Neural progenitor cell (in vitro differentiated cells): ENCODE measurements around the gene CCDC88B. TPM values are rescaled to one million over a fixed set of nuclear protein-coding genes. Genes with fewer than 3 reads are reported as not detected.
"Not testable (repeated sequence)": the region's sequence is repeated elsewhere in the genome, so short reads cannot be mapped to it uniquely, and the experiment has no call there.

ENCODE experiments used
- DNase-seq: peaks from one replicate; pipeline ENCODE4 v3.0.0-alpha.2; 2016; ENCODE audit warnings: low spot score
- H2AFZ ChIP-seq: fragments of 200-600 bp; sonication (generic); replicated peaks from 2 replicates; pipeline ENCODE4 v1.6.1; 2016; ENCODE audit warnings: antibody characterized with exemption
- H3F3A ChIP-seq: fragments of 200-600 bp; sonication (generic); 2 replicates; pipeline ENCODE4 v1.6.1; 2016; ENCODE audit warnings: antibody characterized with exemption, low read depth
- H3K27ac ChIP-seq: fragments of 200-600 bp; sonication (generic); 2 replicates; pipeline ENCODE4 v1.5.1; 2016; ENCODE audit warnings: mild to moderate bottlenecking
- H3K27me3 ChIP-seq: fragments of 200-600 bp; sonication (generic); 2 replicates; pipeline ENCODE4 v1.6.1; 2016; ENCODE audit warnings: mild to moderate bottlenecking, moderate library complexity
- H3K36me3 ChIP-seq: fragments of 200-600 bp; sonication (generic); 2 replicates; pipeline ENCODE4 v1.5.1; 2016
- H3K4me1 ChIP-seq: fragments of 200-600 bp; sonication (generic); 2 replicates; pipeline ENCODE4 v1.6.1; 2016; ENCODE audit warnings: mixed run types
- H3K4me2 ChIP-seq: fragments of 200-600 bp; sonication (generic); 2 replicates; pipeline ENCODE4 v1.6.1; 2016
- H3K4me3 ChIP-seq: fragments of 200-600 bp; sonication (generic); 2 replicates; pipeline ENCODE4 v1.5.1; 2016
- H3K79me2 ChIP-seq: fragments of 200-600 bp; sonication (generic); 2 replicates; pipeline ENCODE4 v1.6.1; 2016; ENCODE audit warnings: low read depth
- H3K9ac ChIP-seq: fragments of 200-600 bp; sonication (generic); 2 replicates; pipeline ENCODE4 v1.6.1; 2016
- H3K9me3 ChIP-seq: fragments of 200-600 bp; sonication (generic); 2 replicates; pipeline ENCODE4 v1.5.1; 2016; ENCODE audit warnings: low read depth
- H4K20me1 ChIP-seq: fragments of 200-600 bp; sonication (generic); 2 replicates; pipeline ENCODE4 v1.6.1; 2016; ENCODE audit warnings: low read depth
- H3K27ac Mint-ChIP-seq: 3 replicates; pipeline ENCODE4 v1.8.0; 2021; ENCODE audit warnings: mixed read lengths
- H3K27me3 Mint-ChIP-seq: 2 replicates; pipeline ENCODE4 v1.8.0; 2022; ENCODE audit warnings: low read depth, mild to moderate bottlenecking, inconsistent platforms, moderate library complexity, mixed read lengths; ENCODE audit not compliant: insufficient read depth
- H3K36me3 Mint-ChIP-seq: 3 replicates; pipeline ENCODE4 v1.8.0; 2021; ENCODE audit warnings: mixed read lengths
- H3K4me1 Mint-ChIP-seq: 3 replicates; pipeline ENCODE4 v1.8.0; 2021; ENCODE audit warnings: mixed read lengths
- H3K4me3 Mint-ChIP-seq: 3 replicates; pipeline ENCODE4 v1.8.0; 2021; ENCODE audit warnings: mild to moderate bottlenecking, moderate library complexity, mixed read lengths
- H3K9me3 Mint-ChIP-seq: 3 replicates; pipeline ENCODE4 v1.8.0; 2020; ENCODE audit warnings: mixed read lengths
- EZH2 ChIP-seq: fragments of 200-600 bp; sonication (generic); IDR thresholded peaks from 2 replicates; pipeline ENCODE4 v1.6.1; 2017; ENCODE audit warnings: antibody characterized with exemption, mild to moderate bottlenecking, moderate library complexity
- EZH2phosphoT487 ChIP-seq: fragments of 200-600 bp; sonication (generic); IDR thresholded peaks from 2 replicates; pipeline ENCODE4 v1.6.1; 2017; ENCODE audit warnings: antibody characterized with exemption
- total RNA-seq: library from RNA; depleted of rRNA; stranded (reverse); fragments of >200 nt; gene quantifications from 2 replicates; pipeline ENCODE4 v1.2.3, GENCODE V29; 2015; ENCODE audit warnings: low replicate concordance
- TF ChIP-seq, protein P1 (sequence below): fragments of 200-600 bp; sonication (generic); IDR thresholded peaks from 2 replicates; pipeline ENCODE4 v1.5.1; 2017; ENCODE audit warnings: antibody characterized with exemption, mild to moderate bottlenecking

CCDC88B gene
- total RNA-seq, 1 donor from 2014 or later: 0.62 TPM

DNA sequence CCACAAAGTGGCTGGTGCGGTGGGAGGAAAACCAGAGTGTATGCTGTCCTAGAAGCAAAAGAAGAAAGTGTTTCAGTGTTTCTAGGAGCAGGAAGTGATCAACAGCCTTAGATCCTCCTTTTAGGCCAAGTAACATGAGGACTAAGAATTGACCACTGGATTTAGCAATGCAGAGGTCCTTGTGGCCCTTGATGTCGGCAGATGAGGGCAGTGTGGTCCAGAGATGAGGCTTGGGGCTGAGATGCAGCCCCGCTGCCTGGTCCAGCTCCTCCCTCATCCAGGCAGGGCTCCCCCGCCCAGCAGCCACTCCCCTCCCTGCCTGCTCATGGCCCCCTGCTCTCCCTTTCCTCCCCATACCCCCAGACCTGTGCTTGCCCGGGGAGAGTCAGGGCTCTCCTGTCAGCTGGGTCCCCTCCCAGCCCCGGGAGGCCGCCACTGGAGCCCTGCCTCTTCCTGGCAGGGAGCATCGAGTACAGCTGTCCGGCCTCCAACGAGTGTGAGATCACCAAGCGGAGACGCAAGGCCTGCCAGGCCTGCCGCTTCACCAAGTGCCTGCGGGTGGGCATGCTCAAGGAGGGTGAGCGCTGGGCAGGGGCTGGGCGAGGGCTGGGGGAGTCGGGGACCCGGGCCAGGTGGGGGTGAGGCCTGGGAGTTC is 26.4 kb upstream of the CCDC88B start:
- TF ChIP-seq EZH2 (no peak), EZH2phosphoT487 (no peak)
- TF ChIP-seq, protein P1, sequence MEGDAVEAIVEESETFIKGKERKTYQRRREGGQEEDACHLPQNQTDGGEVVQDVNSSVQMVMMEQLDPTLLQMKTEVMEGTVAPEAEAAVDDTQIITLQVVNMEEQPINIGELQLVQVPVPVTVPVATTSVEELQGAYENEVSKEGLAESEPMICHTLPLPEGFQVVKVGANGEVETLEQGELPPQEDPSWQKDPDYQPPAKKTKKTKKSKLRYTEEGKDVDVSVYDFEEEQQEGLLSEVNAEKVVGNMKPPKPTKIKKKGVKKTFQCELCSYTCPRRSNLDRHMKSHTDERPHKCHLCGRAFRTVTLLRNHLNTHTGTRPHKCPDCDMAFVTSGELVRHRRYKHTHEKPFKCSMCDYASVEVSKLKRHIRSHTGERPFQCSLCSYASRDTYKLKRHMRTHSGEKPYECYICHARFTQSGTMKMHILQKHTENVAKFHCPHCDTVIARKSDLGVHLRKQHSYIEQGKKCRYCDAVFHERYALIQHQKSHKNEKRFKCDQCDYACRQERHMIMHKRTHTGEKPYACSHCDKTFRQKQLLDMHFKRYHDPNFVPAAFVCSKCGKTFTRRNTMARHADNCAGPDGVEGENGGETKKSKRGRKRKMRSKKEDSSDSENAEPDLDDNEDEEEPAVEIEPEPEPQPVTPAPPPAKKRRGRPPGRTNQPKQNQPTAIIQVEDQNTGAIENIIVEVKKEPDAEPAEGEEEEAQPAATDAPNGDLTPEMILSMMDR: no peak
- no peaks in the 10 kb centered on the region for H3K9me3 ChIP-seq
- H3F3A ChIP-seq: peaks cover 29% of the 10 kb centered on the region
- H2AFZ ChIP-seq: no peak overlapping the region
- H3K4me1 Mint-ChIP-seq: peaks cover 11% of the 10 kb centered on the region
- H3K27me3 ChIP-seq: no peaks in the 10 kb centered on the region
- no peak overlapping the region for H3K9ac ChIP-seq
- H3K4me2 ChIP-seq: no peak overlapping the region
- peaks cover 12% of the 10 kb centered on the region for H4K20me1 ChIP-seq
- no peaks in the 10 kb centered on the region for H3K36me3 ChIP-seq
- H3K36me3 Mint-ChIP-seq: peaks cover 2% of the 10 kb centered on the region
- no peak overlapping the region for H3K4me3 ChIP-seq
- H3K79me2 ChIP-seq: peaks cover 19% of the 10 kb centered on the region
- H3K27me3 Mint-ChIP-seq: peaks cover 3% of the 10 kb centered on the region
- no peak overlapping the region for H3K27ac ChIP-seq
- H3K27ac Mint-ChIP-seq: peak overlapping the region; percentile 44
- DNase-seq: no peak
- peak overlapping the region; percentile 51 for H3K4me3 Mint-ChIP-seq
- H3K9me3 Mint-ChIP-seq: no peaks in the 10 kb centered on the region
- peaks cover 7% of the 10 kb centered on the region for H3K4me1 ChIP-seq

DNA sequence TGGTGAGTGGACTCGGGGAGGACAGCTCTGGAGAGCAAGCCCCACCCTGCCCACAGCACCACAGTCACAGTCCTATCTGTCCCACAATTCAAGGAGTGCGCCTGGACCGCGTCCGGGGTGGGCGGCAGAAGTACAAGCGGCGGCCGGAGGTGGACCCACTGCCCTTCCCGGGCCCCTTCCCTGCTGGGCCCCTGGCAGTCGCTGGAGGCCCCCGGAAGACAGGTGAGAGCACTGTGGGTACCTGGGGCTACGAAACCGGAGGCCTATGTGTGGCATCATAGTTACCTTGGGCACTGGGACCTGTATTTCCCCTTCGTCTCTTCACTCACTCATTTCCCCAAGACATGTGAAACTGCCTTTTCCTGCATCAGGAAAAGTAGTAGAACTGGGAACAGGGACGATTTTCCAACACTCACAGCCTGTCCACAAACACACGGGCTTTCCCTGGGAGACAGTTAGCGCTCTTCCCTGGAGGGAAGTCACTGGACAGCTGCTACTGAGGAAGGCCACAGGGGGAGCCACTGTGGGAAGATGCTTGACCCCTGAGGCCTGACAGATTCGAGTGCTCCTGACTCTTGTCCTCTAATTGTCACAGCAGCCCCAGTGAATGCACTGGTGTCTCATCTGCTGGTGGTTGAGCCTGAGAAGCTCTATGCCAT is 25.7 kb upstream of the CCDC88B start:
- Histone ChIP-seq H3K27ac (no peak overlapping the region), H2AFZ (no peak overlapping the region), H3K4me2 (no peak overlapping the region), H3K9ac (no peak overlapping the region), H3K79me2 (peaks cover 26% of the 10 kb centered on the region), H3F3A (peaks cover 29% of the 10 kb centered on the region), H3K4me3 (no peak overlapping the region), H3K4me1 (peaks cover 12% of the 10 kb centered on the region), H3K36me3 (no peaks in the 10 kb centered on the region), H3K27me3 (no peaks in the 10 kb centered on the region), H3K9me3 (no peaks in the 10 kb centered on the region), H4K20me1 (peaks cover 12% of the 10 kb centered on the region)
- TF ChIP-seq, protein P1: no peak
- TF ChIP-seq EZH2 (no peak), EZH2phosphoT487 (no peak)
- H3K36me3 Mint-ChIP-seq: peaks cover 2% of the 10 kb centered on the region
- peaks cover 5% of the 10 kb centered on the region for H3K27me3 Mint-ChIP-seq
- H3K4me3 Mint-ChIP-seq: peak overlapping the region; percentile 55
- H3K9me3 Mint-ChIP-seq: no peaks in the 10 kb centered on the region
- DNase-seq: no peak
- peaks cover 15% of the 10 kb centered on the region for H3K4me1 Mint-ChIP-seq
- H3K27ac Mint-ChIP-seq: peak overlapping the region; percentile 94

DNA sequence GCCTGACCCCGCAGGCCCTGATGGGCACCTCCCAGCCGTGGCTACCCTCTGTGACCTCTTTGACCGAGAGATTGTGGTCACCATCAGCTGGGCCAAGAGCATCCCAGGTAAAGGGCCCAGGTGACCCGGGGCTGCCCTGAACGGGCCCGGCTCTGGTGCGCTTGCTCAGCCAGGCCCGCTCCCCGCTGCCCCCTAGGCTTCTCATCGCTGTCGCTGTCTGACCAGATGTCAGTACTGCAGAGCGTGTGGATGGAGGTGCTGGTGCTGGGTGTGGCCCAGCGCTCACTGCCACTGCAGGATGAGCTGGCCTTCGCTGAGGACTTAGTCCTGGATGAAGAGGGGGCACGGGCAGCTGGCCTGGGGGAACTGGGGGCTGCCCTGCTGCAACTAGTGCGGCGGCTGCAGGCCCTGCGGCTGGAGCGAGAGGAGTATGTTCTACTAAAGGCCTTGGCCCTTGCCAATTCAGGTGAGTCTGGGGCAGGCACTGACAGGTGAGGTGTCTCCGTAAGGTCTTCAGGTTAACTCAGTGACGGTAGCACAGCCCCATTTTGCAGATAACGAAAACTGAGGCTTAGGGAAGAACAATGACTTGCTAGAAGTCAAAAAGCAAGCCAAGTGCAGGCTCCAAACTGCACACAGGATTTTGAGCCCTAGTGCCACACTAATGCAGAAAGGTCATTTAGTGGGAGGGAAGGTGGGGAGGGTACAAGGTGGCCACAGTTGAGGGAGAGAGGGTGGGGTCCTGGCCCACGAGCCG is 25.0 kb upstream of the CCDC88B start:
- Histone ChIP-seq H3K27me3 (no peaks in the 10 kb centered on the region), H3K4me1 (peaks cover 12% of the 10 kb centered on the region), H3K9me3 (no peaks in the 10 kb centered on the region), H3K4me2 (no peak overlapping the region), H3K36me3 (no peaks in the 10 kb centered on the region), H3K4me3 (no peak overlapping the region), H3K27ac (no peak overlapping the region), H3K79me2 (peaks cover 26% of the 10 kb centered on the region), H4K20me1 (peaks cover 12% of the 10 kb centered on the region), H2AFZ (no peak overlapping the region), H3F3A (peaks cover 29% of the 10 kb centered on the region), H3K9ac (no peak overlapping the region)
- Mint-ChIP-seq H3K27me3 (peaks cover 6% of the 10 kb centered on the region), H3K4me3 (peak overlapping the region; percentile 43), H3K4me1 (peaks cover 16% of the 10 kb centered on the region), H3K27ac (no peak overlapping the region), H3K9me3 (no peaks in the 10 kb centered on the region), H3K36me3 (peaks cover 2% of the 10 kb centered on the region)
- no peak for TF ChIP-seq EZH2phosphoT487
- TF ChIP-seq EZH2: no peak
- TF ChIP-seq, protein P1: no peak
- no peak for DNase-seq

DNA sequence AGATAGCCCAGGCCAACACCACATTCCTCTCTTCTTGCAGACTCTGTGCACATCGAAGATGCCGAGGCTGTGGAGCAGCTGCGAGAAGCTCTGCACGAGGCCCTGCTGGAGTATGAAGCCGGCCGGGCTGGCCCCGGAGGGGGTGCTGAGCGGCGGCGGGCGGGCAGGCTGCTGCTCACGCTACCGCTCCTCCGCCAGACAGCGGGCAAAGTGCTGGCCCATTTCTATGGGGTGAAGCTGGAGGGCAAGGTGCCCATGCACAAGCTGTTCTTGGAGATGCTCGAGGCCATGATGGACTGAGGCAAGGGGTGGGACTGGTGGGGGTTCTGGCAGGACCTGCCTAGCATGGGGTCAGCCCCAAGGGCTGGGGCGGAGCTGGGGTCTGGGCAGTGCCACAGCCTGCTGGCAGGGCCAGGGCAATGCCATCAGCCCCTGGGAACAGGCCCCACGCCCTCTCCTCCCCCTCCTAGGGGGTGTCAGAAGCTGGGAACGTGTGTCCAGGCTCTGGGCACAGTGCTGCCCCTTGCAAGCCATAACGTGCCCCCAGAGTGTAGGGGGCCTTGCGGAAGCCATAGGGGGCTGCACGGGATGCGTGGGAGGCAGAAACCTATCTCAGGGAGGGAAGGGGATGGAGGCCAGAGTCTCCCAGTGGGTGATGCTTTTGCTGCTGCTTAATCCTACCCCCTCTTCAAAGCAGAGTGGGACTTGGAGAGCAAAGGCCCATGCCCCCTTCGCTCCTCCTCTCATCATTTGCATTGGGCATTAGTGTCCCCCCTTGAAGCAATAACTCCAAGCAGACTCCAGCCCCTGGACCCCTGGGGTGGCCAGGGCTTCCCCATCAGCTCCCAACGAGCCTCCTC is 24.1 kb upstream of the CCDC88B start:
- not testable (repeated sequence) for H3K36me3 ChIP-seq, H3K27me3 Mint-ChIP-seq, H3K27ac Mint-ChIP-seq, H3K9me3 Mint-ChIP-seq, H3K9ac ChIP-seq, H3K9me3 ChIP-seq, H3K36me3 Mint-ChIP-seq, H3K27ac ChIP-seq, H2AFZ ChIP-seq, H3K27me3 ChIP-seq, DNase-seq
- H3F3A ChIP-seq: peaks cover 29% of the 10 kb centered on the region
- H3K79me2 ChIP-seq: peaks cover 26% of the 10 kb centered on the region
- Mint-ChIP-seq H3K4me3 (peak overlapping the region; percentile 95), H3K4me1 (peaks cover 15% of the 10 kb centered on the region)
- peak overlapping the region; percentile 72 for H3K4me2 ChIP-seq
- peaks cover 12% of the 10 kb centered on the region for H4K20me1 ChIP-seq
- H3K4me1 ChIP-seq: peaks cover 12% of the 10 kb centered on the region
- peak overlapping the region; percentile 82 for H3K4me3 ChIP-seq
